Spleen (tissue), 11 donors: ENCODE data around the gene CEMIP2. TPM values are rescaled to one million over a fixed set of nuclear protein-coding genes. Genes with fewer than 3 reads are reported as not detected.

Experiments used
- DNase-seq: peaks from one replicate; pipeline ENCODE4 v3.0.0-alpha.2; 2020
- H3K27ac ChIP-seq, 8 donors: fragments of 200-600 bp; sonication (generic) in 7 of 8; 1 replicate in 4 of 8; 2 replicates in 4 of 8; pipeline versions ENCODE4 v1.5.0 to v1.8.0; 2016 to 2021; ENCODE audit warnings: inconsistent platforms in 4 of 8, mild to moderate bottlenecking in 4 of 8, moderate library complexity in 1 of 8
- H3K27me3 ChIP-seq, 7 donors: fragments of 200-600 bp; sonication (generic) in 6 of 7; replicated peaks in 1 of 7; 1 replicate in 4 of 7; 2 replicates in 3 of 7; pipeline versions ENCODE4 v1.5.0 to v1.8.0; 2016 to 2021; ENCODE audit warnings: inconsistent platforms in 3 of 7, mild to moderate bottlenecking in 1 of 7
- H3K36me3 ChIP-seq, 6 donors: fragments of 200-600 bp; sonication (generic) in 5 of 6; 1 replicate in 4 of 6; 2 replicates in 2 of 6; pipeline versions ENCODE4 v1.5.0 to v1.8.0; 2016 to 2021; ENCODE audit warnings: inconsistent platforms in 2 of 6
- H3K4me1 ChIP-seq, 6 donors: fragments of 200-600 bp; sonication (generic) in 5 of 6; 1 replicate in 3 of 6; 2 replicates in 3 of 6; pipeline versions ENCODE4 v1.5.0 to v1.8.0; 2016 to 2021; ENCODE audit warnings: inconsistent platforms in 3 of 6
- H3K4me3 ChIP-seq, 8 donors: fragments of 200-600 bp; sonication (generic) in 7 of 8; 1 replicate in 4 of 8; 2 replicates in 4 of 8; pipeline versions ENCODE4 v1.5.0 to v1.8.0; 2016 to 2021; ENCODE audit warnings: inconsistent platforms in 4 of 8, mild to moderate bottlenecking in 4 of 8, moderate library complexity in 2 of 8
- H3K9me3 ChIP-seq, 8 donors: fragments of 200-600 bp; sonication (generic) in 7 of 8; 1 replicate in 4 of 8; 2 replicates in 4 of 8; pipeline versions ENCODE4 v1.5.0 to v1.8.0; 2016 to 2021; ENCODE audit warnings: inconsistent platforms in 4 of 8
- CTCF ChIP-seq, 11 experiments: fragments of 200-600 bp in 7 of 11; fragments of 450-650 bp in 4 of 11; sonication (generic) in 4 of 11; IDR thresholded peaks in 8 of 11; conservative IDR thresholded peaks in 3 of 11; 1 replicate in 7 of 11; 2 replicates in 4 of 11; pipeline versions ENCODE4 v1.4.0 to v1.8.0; 2016 to 2021; ENCODE audit warnings: antibody characterized with exemption in 11 of 11, inconsistent platforms in 4 of 11, mild to moderate bottlenecking in 1 of 11
- POLR2A ChIP-seq, 3 donors: fragments of 450-650 bp; IDR thresholded peaks; one replicate each; pipeline ENCODE4 v1.5.1; 2017; ENCODE audit warnings: antibody characterized with exemption in 3 of 3, mild to moderate bottlenecking in 1 of 3
- POLR2AphosphoS5 ChIP-seq, 3 donors: sonication (generic); formaldehyde crosslinking; IDR thresholded peaks; one replicate each; pipeline ENCODE4 v1.5.1; 2017; ENCODE audit warnings: antibody characterized with exemption in 3 of 3
- whole genome bisulfite sequencing, 5 donors: extraction: QIAGEN DNeasy Blood & Tissue Kit in 3 of 5; methylation state at CpG; one replicate each; pipeline versions ENCODE4 v1.1.5 to v1.1.7; 2013 to 2018; 5-methylcytosine and 5-hydroxymethylcytosine counted together
- intact Hi-C: fragments of 100-400 bp; cut with DNase I; formaldehyde crosslinking; loops from one replicate; pipeline ENCODE4 v1.15.0; 2023; ENCODE audit warnings: low total_unique reads
- polyA plus RNA-seq, 3 donors: library from polyadenylated mRNA; stranded (reverse); fragments of 200-250 nt; gene quantifications; one replicate each; pipeline ENCODE4 v1.2.1, GENCODE V29; 2013
- total RNA-seq, 7 donors: library from RNA; depleted of rRNA in 3 of 7; stranded (reverse); fragments of >200 nt in 3 of 7; fragmentation: NEBNext Ultra II Directional in 4 of 7; extraction: Animal tissue kit (Norgen Biotek cat#: 25700) in 4 of 7; gene quantifications; one replicate each; pipeline versions ENCODE4 v1.1.0 to v1.2.1, GENCODE V29; 2016 to 2021
- donor health status: healthy with polysubstance abuse.
- donor health status: DM: no; HTN: no; CAD: no; lungs with moderate emphysema.
- donor health status: DM: no; HTN: no; CAD: no.
- donor health status: Bipolar disorder and iron deficiency.
- donor health status: healthy.
- donor health status: DM: no; HTN: no; CAD: no.
- donor health status: DM: yes; HTN: yes; CAD: no.

CEMIP2 gene
- total and polyA plus RNA-seq, 10 donors = 14.2 to 175 (median 86.1) TPM

GRCh38 chr9:71672573-71672972 lies 95.7 kb downstream of the CEMIP2 start:
- Histone ChIP-seq H3K9me3 (peaks cover 0 to 11% (median 0%) of the 10 kb centered on the region in 8 donors), H3K27ac (peak overlapping the region in 7 of 8 donors; percentile 63 to 84 (median 82)), H3K27me3 (no peaks in the 10 kb centered on the region), H3K4me1 (peaks cover 0 to 35% (median 9%) of the 10 kb centered on the region in 6 donors), H3K36me3 (no peaks in the 10 kb centered on the region), H3K4me3 (no peak overlapping the region)
- 79 to 100% (median 92%) methylated on average over 1 of the region's 1 CpG for WGBS, 5 donors
- intact Hi-C loops = no loop called here
- no peak for TF ChIP-seq CTCF (IDR thresholded peaks at IDR 0.05 in 8 of 11, conservative IDR thresholded peaks at IDR 0.05 in 3 of 11)
- no peak for TF ChIP-seq POLR2A (IDR thresholded peaks at IDR 0.05)
- TF ChIP-seq POLR2AphosphoS5 (IDR thresholded peaks at IDR 0.05) = no peak
- DNase-seq = no peak

GRCh38 chr9:71671289-71671688 lies 97.0 kb downstream of the CEMIP2 start:
- Histone ChIP-seq H3K4me1 (peaks cover 0 to 22% (median 6%) of the 10 kb centered on the region in 6 donors), H3K36me3 (no peaks in the 10 kb centered on the region), H3K4me3 (no peak overlapping the region), H3K9me3 (peaks cover 0 to 10% (median 0%) of the 10 kb centered on the region in 8 donors), H3K27me3 (no peaks in the 10 kb centered on the region), H3K27ac (peak overlapping the region in 7 of 8 donors; percentile 63 to 84 (median 82))
- WGBS, 5 donors = 71 to 83% (median 80%) methylated on average over 3 of the region's 3 CpGs
- TF ChIP-seq POLR2A (IDR thresholded peaks at IDR 0.05) (no peak), POLR2AphosphoS5 (IDR thresholded peaks at IDR 0.05) (no peak), CTCF (IDR thresholded peaks at IDR 0.05 in 8 of 11, conservative IDR thresholded peaks at IDR 0.05 in 3 of 11) (no peak)
- no peak for DNase-seq
- intact Hi-C loops = no loop called here

- no peak for DNase-seq
- intact Hi-C loops = no loop called here
- Histone ChIP-seq H3K4me1 (peaks cover 0 to 10% (median 4%) of the 10 kb centered on the region in 6 donors), H3K9me3 (no peaks in the 10 kb centered on the region), H3K4me3 (no peak overlapping the region), H3K27me3 (no peaks in the 10 kb centered on the region), H3K27ac (peak overlapping the region in 4 of 8 donors; percentile 70 to 84 (median 82)), H3K36me3 (no peaks in the 10 kb centered on the region)
- TF ChIP-seq CTCF (IDR thresholded peaks at IDR 0.05 in 8 of 11, conservative IDR thresholded peaks at IDR 0.05 in 3 of 11) (no peak), POLR2AphosphoS5 (IDR thresholded peaks at IDR 0.05) (no peak), POLR2A (IDR thresholded peaks at IDR 0.05) (no peak)
- 62 to 75% (median 68%) methylated on average over 1 of the region's 1 CpG for WGBS, 5 donors
Observed at GRCh38 chr9:71670121-71670520, 98.2 kb downstream of the CEMIP2 start.

DNA sequence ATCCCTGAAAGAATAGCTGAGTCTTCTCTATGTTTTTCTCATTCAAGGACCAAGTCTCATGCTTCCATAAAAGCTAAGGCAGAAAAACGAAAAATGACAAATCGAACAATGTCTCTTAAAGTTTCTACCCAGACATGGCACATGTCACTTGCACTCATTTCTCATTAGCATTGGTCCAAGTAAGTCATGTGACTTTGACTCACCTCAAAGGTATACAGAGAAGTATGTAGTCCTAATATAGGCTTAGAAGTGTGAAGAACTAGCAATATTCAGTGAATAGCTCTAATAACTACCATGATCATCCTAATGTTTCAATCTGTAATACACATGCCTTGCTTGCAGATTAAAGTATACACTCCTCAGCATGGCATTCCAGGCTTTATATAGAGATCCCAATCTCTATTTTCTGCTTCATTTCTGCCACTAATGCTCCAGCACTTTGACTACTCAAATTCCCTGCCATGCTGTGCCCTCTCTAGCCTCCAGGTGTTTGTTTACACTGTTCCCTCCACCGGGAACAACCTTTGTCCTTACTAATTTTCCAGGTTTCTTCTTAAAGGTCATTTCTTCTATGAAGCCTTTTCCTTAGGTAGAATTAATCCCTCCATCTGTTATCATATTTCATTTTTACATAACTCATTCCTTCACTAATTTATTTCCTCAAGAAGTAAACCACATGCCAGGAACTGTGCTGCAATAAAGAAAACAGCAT lies 98.9 kb downstream of the CEMIP2 start:
- no peak overlapping the region for H3K4me3 ChIP-seq
- no peaks in the 10 kb centered on the region for H3K27me3 ChIP-seq
- peaks cover 0 to 10% (median 4%) of the 10 kb centered on the region in 6 donors for H3K4me1 ChIP-seq
- no peak for DNase-seq
- H3K9me3 ChIP-seq = no peaks in the 10 kb centered on the region
- no peak for TF ChIP-seq CTCF (IDR thresholded peaks at IDR 0.05 in 8 of 11, conservative IDR thresholded peaks at IDR 0.05 in 3 of 11)
- no peak for TF ChIP-seq POLR2AphosphoS5 (IDR thresholded peaks at IDR 0.05)
- TF ChIP-seq POLR2A (IDR thresholded peaks at IDR 0.05) = no peak
- no peaks in the 10 kb centered on the region for H3K36me3 ChIP-seq
- H3K27ac ChIP-seq = peak overlapping the region in 1 of 8 donors; percentile 83
- 88 to 94% (median 91%) methylated on average over 3 of the region's 3 CpGs for WGBS, 5 donors
- intact Hi-C loops = no loop called here
